ENCODE results near the gene TMED6.

Gene TMED6

DNA sequence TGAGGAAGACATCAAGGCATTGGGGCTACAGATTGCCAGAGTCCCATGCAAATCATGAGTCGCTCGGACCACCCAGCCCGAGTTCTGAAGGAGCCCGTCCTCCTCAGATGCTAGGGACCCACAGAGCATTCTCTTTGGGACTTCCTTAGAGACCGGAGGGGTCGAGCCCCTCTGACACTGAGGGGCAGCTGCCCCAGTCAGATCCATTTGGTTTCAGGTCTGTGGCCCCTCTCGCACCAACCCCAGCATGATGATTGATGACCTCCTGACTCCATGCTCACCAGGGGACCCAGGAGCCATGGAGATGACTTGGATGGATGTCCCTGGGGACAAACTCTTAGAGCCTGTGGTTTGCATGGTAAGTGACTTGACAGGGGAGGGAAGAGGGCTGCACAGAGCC lies 29.2 kb downstream of the TMED6 start:
- no peak for DNase-seq

DNA sequence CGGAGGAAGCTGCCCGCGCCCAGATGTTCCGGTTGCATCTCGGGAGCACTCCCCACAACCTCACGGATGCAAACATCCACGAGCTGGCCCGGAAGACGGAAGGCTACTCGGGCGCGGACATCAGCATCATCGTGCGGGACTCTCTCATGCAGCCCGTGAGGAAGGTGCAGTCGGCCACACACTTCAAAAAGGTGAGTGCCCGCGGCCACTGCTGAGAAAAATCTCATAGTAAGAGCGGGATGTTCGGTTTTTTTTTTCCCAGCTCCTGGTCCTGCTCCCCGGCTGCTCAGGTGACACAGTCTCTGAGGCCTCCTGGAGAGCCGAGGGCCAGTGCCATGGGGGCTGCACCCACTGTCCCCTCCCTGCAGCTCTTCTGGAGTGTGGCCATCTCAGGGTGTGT lies 30.5 kb downstream of the TMED6 start:
- no peak for DNase-seq

DNA sequence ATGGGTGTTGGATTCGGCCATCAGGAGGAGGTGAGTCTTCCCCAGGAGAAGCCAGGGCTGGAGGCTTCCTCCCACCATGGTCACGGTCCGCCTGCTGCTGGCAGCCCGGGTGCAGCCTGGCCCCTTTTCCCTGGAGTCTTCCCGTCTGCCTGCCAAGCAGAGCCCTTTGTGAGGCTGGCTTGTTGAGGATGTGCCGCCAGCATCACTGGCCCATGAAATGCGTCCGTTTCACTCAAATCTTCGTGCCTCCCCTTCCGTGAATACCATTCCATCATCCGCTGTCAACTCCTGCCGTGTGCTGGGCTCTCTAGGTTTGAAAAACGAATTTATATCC lies 30.9 kb downstream of the TMED6 start:
- DNase-seq, result no peak

DNA sequence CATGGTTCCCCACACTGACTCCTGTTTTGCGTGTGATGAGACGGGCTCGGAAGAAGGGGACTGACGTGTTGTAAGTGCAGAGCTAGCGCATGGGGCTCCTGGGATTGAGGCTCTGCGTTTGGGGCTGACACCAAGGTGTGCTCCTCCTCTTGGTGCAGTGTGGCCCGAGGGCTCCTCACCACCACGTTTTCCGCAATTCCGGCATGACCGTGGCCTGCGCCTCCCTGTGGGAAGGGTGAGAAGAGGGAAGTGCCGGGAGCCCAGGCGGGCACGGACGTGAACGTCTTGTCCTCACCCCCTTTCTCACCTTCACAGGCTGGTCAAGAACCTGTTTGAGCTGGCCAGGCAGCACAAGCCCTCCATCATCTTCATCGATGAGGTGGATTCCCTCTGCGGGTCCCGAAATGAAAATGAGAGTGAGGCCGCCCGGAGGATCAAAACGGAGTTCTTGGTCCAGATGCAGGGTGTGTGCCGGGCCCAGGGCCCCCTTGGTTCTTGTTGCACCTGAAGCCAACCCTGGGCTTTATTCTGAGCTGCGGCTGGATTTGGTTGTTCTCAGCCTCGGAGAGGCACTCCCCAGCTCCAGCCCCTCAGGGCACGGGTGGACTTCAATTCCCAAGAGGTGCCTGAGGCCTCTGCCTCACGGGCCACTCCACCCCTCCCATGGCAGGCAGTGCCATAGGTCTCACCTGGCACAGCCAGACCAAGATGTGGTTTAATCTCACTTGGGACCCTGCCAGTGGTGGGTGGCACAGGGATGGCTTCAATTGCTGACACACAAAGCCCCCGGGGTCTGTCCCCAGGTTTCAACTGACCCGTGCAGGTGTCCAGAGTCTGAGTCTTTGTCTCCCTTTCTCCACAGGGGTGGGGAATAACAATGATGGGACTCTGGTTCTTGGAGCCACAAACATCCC lies 31.5 kb downstream of the TMED6 start:
- no peak for DNase-seq

DNA sequence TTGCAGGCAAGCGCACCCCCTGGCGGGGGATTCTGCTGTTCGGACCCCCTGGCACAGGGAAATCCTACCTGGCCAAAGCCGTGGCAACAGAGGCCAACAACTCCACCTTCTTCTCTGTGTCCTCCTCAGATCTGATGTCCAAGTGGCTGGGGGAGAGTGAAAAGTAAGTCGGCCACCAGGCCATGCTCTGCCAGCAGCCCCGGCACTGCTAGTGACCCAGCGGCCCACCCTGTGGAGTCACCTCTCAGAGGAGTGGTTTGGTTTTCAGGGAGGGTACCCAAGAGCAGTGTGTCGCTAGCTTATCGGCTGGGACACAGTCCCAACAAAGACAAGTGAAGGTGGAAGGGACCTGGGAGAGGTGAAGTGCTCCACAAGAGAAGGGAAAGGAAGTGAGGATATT lies 32.2 kb downstream of the TMED6 start:
- no peak for DNase-seq

DNA sequence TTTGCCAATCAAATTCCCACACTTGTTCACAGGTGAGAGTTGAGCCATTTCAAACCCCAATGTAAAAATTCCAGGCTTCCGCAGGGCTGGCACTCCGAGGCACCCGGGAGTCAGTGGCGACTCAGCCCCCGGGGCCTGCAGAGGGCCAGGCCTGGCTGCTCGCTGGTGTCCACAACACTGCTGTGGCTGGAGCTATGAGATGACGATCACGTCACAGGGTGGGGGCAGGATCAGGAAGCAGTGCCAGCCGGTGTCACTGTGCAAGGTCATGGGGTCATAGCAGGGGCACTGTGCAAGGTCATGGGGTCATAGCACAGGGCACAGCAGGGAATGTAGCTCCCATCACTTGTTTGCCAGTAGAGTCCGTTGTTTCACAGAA lies 32.7 kb downstream of the TMED6 start:
- DNase-seq, result no peak

DNA sequence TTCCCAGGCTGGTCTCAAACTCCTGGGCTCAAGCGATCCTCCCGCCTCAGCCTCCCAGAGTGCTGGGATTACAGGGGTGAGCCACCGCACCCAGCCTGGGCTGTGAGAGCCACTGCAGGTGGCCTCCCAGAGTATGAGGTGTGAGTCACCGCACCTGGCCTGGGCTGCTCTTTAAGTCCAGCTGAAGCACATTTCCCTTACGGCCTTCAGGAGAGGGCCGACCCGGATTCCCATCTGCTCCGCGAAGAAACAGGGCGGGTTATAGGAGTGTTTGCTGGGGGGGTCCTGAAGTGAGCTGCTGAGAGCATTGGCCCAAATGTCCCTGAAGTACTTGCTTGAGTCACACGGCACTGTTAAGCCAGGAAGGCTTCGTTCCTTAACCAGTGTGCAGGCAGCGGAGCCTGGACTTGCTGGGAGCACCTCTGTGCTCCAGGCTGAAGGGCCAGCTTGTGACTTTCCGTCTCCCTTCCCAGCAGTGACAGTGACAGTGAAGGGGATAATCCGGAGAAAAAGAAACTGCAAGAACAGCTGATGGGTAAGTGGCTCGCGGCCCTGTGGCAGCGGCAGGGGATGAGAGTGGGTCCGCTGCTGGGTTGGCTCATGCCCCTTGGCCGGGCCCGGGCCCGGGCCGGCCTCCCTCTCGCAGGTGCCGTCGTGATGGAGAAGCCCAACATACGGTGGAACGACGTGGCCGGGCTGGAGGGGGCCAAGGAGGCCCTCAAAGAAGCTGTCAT lies 33.2 kb downstream of the TMED6 start:
- DNase-seq, result no peak

DNA sequence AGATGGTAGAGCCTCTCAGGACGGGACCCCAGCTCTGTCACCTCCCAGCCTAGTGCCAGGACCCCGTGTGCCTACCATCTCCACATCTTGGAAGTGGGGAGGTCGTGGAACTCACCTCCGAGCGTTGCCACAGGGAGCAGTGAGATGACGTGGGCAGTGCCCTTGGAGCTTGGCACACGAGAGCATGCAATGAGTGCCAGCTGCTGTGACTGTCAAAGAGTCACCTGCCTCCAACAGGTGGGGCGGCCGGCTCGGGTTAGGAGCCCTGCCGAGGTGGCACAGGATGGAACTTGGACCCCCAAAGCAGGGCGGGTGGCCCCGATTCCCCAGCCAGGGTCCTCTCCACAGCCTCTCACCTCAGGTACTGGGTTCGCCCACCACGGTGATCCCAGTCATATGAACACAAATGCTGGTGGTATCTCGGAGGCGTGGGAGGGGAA lies 35.0 kb downstream of the TMED6 start:
- no peak for DNase-seq

DNA sequence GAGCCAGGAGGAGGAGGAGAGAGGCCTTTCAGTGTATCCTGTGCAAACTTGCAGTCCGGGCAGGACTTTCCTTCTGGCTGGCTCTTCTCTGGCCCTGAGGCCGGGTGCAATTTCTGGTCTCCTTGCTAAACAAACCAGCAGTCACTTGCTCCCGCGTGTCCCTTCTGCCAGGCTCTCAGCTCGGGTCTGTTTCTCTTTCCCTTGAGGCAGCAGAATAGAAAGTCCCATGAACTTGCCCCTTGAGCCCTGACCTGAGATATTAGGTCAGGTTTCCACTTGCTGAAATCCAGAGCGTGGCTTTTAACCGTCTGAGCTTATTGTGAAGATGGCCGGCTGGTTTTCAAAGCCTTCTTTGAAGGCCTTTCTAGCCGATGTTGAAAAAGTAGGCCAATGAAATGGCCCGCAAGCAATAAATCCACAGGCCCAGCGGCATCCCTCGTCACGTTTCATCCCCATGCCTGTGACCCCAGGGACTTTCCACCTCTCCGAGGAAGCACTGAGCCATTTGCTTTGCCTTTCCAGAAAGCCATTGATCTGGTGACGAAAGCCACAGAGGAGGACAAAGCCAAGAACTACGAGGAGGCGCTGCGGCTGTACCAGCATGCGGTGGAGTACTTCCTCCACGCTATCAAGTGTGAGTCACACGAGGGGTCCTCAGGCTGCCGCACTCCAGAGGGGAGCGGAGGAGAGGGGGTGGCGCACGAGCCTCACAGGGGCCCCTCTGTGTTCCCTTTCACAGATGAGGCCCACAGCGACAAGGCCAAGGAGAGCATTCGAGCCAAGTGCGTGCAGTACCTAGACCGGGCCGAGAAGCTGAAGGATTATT lies 35.9 kb downstream of the TMED6 start:
- no peak for DNase-seq

DNA sequence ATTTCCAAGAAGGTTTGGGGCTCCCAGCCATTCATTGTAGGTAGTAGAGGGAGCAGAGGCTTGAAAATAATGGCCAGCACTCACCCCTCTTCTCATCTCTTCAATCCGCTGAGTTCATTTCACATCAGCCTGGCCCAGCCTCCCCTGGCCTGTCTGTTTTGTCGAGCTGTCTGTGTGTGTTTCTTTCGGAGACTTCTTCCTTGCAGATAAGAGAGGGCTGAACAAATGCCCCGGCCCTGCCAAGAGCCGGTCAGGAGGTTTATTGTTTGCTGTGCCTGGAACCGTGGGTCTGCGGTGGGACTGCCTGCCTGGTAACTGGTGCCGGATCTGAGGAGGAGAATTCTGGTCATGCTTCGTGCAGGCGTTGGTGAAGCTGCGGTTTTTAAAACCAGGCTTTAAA lies 37.1 kb downstream of the TMED6 start:
- DNase-seq, result no peak

DNA sequence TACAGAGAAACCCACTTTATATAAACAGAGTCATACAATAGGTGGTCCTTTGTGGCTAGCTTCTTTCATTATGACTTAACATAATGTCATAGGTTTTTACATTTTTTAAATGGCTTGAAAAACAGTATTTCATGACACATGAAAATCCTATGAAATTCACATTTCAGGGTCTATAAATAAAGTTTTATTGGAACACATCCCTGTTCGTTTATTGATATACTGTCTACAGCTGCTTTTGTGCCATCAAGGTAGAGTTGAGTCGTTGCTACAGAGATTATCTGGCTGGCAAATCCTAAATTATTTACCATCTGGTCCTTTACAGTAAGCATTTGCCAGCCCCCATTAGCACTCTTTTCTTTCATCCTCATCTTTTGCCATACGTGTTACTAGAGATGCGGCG lies 38.1 kb downstream of the TMED6 start:
- DNase-seq, result no peak

DNA sequence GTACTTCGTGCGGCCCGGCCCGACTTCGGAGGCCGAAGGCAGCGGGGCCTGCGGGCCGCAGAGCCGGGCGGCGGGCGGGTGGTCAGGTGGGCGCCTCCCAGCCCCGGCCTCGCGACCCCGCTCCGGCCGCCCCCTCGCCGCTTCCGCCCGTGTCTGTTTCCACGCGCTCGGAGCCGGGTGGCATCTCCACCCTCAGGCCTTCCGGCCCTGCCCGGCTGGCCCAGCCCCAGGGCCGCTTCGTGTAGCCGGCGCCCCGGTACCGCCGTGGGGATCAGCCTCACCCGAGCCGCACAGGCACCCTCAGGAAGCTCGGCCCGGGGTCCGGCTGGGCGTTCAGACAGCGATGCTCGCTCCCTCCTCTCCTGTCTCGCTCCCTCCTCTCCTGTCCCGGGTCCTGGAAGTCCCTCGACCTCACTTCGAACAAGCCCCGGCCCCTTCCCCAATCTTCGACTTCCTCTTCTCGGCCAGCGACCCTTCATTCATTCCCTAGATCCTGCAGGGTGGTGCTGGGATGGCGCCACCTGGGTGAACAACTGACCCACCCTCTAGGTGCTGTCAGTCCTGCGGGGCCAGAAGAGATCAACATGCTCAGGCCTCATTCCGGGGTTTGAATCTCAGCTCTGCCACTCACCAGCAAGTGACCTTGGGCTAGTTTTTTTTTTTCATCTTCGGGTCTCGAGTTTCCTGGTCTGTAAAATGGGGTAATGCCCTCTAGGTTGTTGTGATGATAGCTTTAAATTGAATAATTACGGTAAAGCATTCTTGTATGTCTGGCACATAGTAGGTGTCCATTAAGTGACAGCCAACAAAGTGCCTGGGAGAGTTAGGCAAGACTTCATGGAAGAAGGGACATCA lies 39.8 kb downstream of the TMED6 start:
- DNase-seq, result peak; percentile 47 to 71 (median 49)

DNA sequence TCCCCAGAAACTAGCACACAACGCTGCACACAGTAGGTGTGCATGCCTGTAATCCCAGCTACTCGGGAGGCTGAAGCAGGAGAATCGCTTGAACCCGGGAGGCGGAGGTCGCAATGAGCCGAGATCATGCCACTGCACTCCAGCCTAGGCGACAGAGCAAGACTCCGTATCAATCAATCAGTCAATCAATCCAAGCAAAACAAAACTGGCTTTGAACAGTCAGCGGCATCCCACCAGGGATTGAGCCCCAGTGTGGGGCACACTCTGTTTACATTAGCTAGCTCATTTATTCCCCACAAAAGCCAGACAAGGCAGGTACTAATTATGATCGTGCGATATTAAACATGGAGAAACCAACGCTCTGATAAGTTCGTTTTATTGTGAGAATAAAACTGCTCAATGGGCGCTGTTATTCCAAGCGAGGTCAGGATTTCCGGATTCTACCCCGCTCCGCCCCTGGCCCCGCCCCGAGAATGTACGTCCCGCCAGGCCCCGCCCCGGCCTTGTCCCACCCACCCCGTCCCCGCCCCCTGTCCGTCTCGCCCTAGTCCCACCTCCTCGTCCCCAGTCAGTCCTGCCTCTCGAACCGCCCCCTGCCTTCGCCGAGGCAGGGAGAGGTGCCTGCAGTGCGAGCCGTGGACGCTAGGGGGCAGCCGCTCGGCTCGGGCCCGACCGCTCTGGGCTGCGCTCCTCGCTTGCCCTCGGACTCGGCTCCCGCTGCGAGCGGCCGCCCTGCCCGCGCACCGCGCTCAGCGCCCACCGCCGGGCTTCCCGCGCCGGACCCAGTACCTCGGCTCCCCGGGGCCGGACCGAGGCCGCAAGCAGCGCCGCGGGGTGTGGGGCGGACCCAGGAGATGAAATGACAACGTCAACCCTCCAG lies 40.7 kb downstream of the TMED6 start, which contains the start of gene VPS4A:
Gene VPS4A, plus strand, starts transcription at position 698 of the 880 bp plus-strand sequence. Its CDS starts 162 bp downstream, at position 860.
- DNase-seq, result peak; percentile 96 to 99 (median 98)

DNA sequence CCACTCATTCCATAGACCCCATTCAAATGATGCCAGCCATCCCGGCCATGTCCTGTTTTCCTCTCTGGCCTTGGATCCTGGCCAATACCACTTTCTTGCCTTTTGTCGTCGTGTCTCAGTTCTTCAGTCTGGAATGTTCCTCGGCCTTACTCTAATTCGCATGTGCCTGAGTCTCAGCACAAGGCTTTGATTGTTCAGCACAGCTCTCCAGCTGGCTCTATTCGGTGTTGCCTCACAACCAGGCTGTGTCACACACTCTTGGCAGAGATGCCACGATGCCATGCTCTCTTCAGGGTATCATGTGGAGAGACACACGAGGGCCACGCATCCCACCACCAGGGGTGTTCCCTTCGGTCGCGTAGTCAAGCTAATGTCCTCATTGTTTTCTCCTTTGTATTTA lies 42.3 kb downstream of the TMED6 start:
- DNase-seq, result no peak

DNA sequence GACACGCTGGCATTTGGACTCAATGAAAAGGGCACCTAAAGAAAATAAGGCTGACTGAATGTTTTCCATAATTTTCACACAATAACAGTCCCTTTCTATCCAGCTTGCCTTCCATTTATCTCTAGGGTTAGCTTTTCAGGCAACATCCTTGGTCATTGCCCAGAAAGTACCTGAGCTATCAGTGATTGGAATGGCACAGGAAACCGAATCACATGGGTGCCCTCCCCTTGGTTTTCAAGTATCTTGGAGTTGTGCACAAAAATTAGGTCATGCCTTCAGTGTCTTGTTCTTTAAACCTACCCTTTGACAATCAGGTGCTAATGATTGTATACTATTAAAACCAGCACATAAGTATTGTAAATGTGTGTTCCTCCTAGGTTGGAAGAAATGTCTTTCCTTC lies 43.7 kb downstream of the TMED6 start:
- no peak for DNase-seq

DNA sequence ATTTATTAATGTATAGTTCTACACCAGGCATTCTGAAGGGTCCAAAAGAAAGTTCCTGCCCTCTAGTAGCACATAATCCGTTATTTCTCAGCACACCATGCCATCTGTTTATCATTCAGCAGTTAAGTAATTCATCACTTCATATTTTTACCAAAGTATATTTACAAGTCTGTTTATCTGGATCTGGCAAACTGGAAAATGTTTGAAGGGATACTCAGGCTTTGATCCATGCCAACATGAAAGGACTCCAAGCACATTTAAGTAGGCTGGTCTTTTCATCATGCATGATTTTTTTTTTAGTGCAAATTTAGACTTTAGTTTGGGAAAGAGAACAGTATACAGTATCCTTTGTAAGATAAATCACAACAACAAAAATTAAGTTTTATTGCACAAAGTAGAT lies 44.5 kb downstream of the TMED6 start:
- DNase-seq, result no peak

DNA sequence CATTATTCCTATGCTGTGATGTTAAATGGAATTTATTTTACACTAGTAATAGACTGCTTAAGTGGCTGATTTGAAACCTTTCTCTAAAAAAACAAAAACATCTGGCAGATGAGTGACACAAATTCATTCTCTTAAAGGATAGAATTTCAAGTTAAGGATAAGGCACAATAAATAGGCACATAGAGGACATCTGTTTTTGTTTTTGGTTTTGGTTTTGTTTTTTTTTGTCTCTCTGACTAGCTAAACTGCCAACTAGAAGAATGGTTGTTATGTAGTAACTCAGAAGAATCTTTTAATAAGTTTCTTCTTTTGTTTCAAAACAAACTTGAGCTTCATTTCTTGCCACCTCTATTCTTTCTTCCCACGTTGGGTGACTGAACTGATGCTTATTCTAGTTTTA lies 45.6 kb downstream of the TMED6 start:
- DNase-seq, result no peak

DNA sequence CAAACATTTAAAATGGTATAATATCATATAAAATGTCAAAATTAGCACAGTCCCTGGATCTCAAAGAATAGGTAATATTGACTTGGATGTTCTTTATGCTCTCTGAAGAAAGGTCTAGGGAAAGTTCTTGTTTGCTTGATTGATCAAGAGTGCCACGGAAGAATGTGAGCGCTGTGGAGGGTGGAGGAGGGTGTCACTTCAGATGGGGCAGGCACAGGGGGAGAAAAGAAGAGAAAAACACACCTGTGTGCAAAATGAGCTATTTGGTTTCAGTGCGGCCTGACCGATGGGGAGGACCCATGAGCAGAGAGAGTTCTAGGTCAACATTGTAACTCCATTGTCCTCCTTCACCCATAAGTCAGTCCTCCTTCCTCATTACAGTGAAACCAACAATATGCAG lies 49.3 kb downstream of the TMED6 start:
- no peak for DNase-seq

DNA sequence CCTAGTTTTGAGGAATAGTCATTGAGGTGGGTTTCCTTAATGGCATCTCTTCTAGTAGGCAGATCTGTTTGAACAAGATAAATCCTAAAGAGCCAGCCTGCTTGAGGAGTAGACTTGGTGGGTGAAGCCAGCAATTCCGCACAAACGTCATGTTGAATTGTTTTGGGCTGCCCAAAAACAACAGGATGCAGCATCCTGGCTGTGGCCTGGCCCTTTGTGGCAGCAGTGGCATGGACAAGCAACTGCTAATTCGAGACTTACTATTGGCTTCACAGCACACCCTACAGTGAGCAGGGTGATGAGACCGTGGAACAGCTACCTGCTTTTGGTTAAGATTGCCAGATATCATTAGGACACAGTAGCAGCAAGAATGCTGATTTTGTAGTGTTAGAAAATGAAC lies 49.7 kb downstream of the TMED6 start:
- no peak for DNase-seq

DNA sequence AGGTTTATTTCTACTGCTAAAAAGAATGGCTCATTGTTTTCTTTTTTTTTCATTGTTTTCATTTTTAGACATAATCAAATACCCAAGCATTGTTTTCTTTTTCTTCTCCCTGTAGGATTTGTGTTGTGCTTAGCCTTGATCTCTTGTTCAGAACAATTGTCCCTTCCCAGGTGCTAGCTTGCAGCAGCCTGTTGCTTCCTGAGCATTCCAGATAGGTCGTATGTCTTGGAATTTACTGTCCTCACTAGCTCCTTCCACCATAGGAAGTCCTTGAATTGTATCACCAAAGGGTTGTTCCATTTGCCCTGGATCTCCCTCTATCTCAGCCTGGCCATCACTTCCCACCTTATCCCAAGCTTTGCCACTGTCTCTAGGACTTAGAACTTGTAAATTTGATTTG lies 50.4 kb downstream of the TMED6 start:
- DNase-seq, result no peak

DNA sequence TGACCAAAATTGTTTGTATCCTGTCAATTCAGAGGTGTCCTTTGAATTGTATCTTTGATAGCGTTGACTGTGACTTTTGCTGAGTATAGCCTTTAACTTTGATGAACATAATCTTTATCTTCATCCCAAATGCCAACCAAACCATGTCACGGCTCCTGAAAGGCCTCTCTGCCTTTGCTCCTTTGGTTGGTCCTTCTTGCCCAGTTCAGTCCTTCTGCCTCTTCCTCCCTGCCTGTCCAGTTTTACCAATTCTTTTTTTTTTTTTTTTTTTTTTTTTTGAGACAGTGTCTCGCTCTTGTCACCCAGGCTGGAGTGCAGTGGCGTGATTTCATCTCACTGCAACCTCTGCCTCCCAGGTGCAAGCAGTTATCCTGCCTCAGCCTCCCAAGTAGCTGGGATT lies 53.3 kb downstream of the TMED6 start:
- no peak for DNase-seq

Data from suppressor macrophage treated with lipopolysaccharide for 1 hour (primary cell).